Measurements from ENCODE around the gene IGF1R. TPM values are rescaled to one million over a fixed set of nuclear protein-coding genes. Genes with fewer than 3 reads are reported as not detected.
A peak's percentile ranks its signal among the peaks of the same experiment; 100 is the strongest.

IGF1R gene
- total RNA-seq, 1 donor from 2014 or later: 151 TPM

GRCh38 chr15:98903377-98904018 is 255.2 kb downstream of the IGF1R start:
- peaks cover 0 to 1% of the 10 kb centered on the region in 2 donors for H3K36me3 ChIP-seq
- peaks cover 10 to 53% of the 10 kb centered on the region in 2 donors for H3K4me1 ChIP-seq
- H3K4me3 ChIP-seq: no peak overlapping the region
- H3K27me3 ChIP-seq: no peaks in the 10 kb centered on the region
- intact Hi-C loops (cut with DNase I): no loop called here
- peak overlapping the region in 1 of 2 donors; percentile 20 for H3K27ac ChIP-seq
- H3K9me3 ChIP-seq: no peaks in the 10 kb centered on the region
- TF ChIP-seq CTCF (IDR thresholded peaks at IDR 0.05): no peak
- DNase-seq (ENCODE audit: low spot score in 2 of 2): peak in 1 of 2 donors; percentile 24

- DNase-seq (ENCODE audit: low spot score in 2 of 2): peak in 1 of 2 donors; percentile 39
- intact Hi-C loops (cut with DNase I): no loop called here
- Histone ChIP-seq H3K36me3 (peaks cover 3 to 6% of the 10 kb centered on the region in 2 donors), H3K4me3 (no peak overlapping the region), H3K9me3 (no peaks in the 10 kb centered on the region), H3K27me3 (no peaks in the 10 kb centered on the region), H3K4me1 (peaks cover 10 to 49% of the 10 kb centered on the region in 2 donors), H3K27ac (peak overlapping the region in 1 of 2 donors; percentile 83)
- peak in 2 of 3 experiments; percentile 13 to 35 for TF ChIP-seq CTCF (IDR thresholded peaks at IDR 0.05)
These were observed 256.2 kb downstream of the IGF1R start for GRCh38 chr15:98904544-98904943.

- no peaks in the 10 kb centered on the region for H3K9me3 ChIP-seq
- no peak for TF ChIP-seq CTCF (IDR thresholded peaks at IDR 0.05)
- no peak overlapping the region for H3K4me3 ChIP-seq
- peaks cover 10 to 46% of the 10 kb centered on the region in 2 donors for H3K4me1 ChIP-seq
- H3K36me3 ChIP-seq: peaks cover 16 to 19% of the 10 kb centered on the region in 2 donors
- H3K27me3 ChIP-seq: no peaks in the 10 kb centered on the region
- peak overlapping the region; percentile 73 to 83 for H3K27ac ChIP-seq
- intact Hi-C loops (cut with DNase I): no loop called here
- DNase-seq (ENCODE audit: low spot score in 2 of 2): peak in 1 of 2 donors; percentile 50
These were observed 257.8 kb downstream of the IGF1R start for GRCh38 chr15:98905963-98906711.

- Histone ChIP-seq H3K4me3 (no peak overlapping the region), H3K4me1 (peaks cover 10 to 46% of the 10 kb centered on the region in 2 donors), H3K9me3 (no peaks in the 10 kb centered on the region), H3K36me3 (peaks cover 21 to 25% of the 10 kb centered on the region in 2 donors), H3K27me3 (no peaks in the 10 kb centered on the region), H3K27ac (peak overlapping the region; percentile 73 to 83)
- no peak for TF ChIP-seq CTCF (IDR thresholded peaks at IDR 0.05)
- intact Hi-C loops (cut with DNase I): no loop called here
- no peak for DNase-seq (ENCODE audit: low spot score in 2 of 2)
These were observed 258.4 kb downstream of the IGF1R start for GRCh38 chr15:98906712-98907083.

- DNase-seq (ENCODE audit: low spot score in 2 of 2): no peak
- peaks cover 10 to 46% of the 10 kb centered on the region in 2 donors for H3K4me1 ChIP-seq
- no peaks in the 10 kb centered on the region for H3K27me3 ChIP-seq
- H3K4me3 ChIP-seq: no peak overlapping the region
- no peaks in the 10 kb centered on the region for H3K9me3 ChIP-seq
- no peak for TF ChIP-seq CTCF (IDR thresholded peaks at IDR 0.05)
- peaks cover 31 to 36% of the 10 kb centered on the region in 2 donors for H3K36me3 ChIP-seq
- intact Hi-C loops (cut with DNase I): no loop called here
- H3K27ac ChIP-seq: peak overlapping the region; percentile 73 to 83
These were observed 259.7 kb downstream of the IGF1R start for GRCh38 chr15:98907927-98908471.

Measured in ascending aorta (tissue), 2 donors.